ENCODE results near the gene FN3KRP.

DNA sequence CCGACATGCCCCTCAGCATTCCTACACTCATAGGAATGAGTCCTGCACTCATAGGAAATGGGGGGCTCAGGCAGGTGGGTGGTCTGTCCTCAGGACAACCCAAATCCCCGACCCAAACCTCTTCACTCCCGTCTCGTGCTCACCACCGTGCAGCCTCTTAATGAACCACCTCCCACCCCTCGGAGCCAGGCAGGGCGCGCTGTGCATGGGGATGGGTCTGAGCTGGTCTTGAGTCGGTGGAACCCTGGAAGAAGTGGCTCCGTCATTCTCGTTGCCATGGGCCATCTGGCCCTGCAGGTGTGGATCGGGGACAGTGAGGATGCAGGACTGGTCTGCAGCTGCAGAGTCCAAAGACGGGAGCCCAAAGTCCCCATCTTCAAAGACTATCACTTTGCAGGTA, 11.6 kb upstream of the FN3KRP start:
- TF ChIP-seq, protein P1, sequence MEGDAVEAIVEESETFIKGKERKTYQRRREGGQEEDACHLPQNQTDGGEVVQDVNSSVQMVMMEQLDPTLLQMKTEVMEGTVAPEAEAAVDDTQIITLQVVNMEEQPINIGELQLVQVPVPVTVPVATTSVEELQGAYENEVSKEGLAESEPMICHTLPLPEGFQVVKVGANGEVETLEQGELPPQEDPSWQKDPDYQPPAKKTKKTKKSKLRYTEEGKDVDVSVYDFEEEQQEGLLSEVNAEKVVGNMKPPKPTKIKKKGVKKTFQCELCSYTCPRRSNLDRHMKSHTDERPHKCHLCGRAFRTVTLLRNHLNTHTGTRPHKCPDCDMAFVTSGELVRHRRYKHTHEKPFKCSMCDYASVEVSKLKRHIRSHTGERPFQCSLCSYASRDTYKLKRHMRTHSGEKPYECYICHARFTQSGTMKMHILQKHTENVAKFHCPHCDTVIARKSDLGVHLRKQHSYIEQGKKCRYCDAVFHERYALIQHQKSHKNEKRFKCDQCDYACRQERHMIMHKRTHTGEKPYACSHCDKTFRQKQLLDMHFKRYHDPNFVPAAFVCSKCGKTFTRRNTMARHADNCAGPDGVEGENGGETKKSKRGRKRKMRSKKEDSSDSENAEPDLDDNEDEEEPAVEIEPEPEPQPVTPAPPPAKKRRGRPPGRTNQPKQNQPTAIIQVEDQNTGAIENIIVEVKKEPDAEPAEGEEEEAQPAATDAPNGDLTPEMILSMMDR (IDR thresholded peaks at IDR 0.05; ENCODE audit: low read length): no peak
- TF ChIP-seq EZH2 (IDR thresholded peaks at IDR 0.05; ENCODE audit: borderline replicate concordance, low read length): no peak
